Muscle layer of colon (tissue), 2 donors: ENCODE measurements around the gene MAP2K2.

Source experiments
- H3K27ac ChIP-seq: one replicate; pipeline ENCODE4 v1.7.0; 2013; ENCODE audit warnings: low read depth, mild to moderate bottlenecking, low read length, moderate library complexity
- H3K27me3 ChIP-seq, 2 donors: one replicate each; pipeline ENCODE4 v1.7.0; 2013; ENCODE audit warnings: low read length in 2 of 2, mild to moderate bottlenecking in 2 of 2; ENCODE audit not compliant: insufficient read depth in 2 of 2, control insufficient read depth in 1 of 2
- H3K36me3 ChIP-seq: one replicate; pipeline ENCODE4 v1.7.0; 2013; ENCODE audit warnings: mild to moderate bottlenecking, low read length; ENCODE audit not compliant: insufficient read depth
- H3K4me1 ChIP-seq: one replicate; pipeline ENCODE4 v1.7.0; 2013; ENCODE audit warnings: mild to moderate bottlenecking, low read length; ENCODE audit not compliant: insufficient read depth
- H3K4me3 ChIP-seq, 2 donors: one replicate each; pipeline ENCODE4 v1.7.0; 2013; ENCODE audit warnings: low read length in 2 of 2, low read depth in 1 of 2, mild to moderate bottlenecking in 1 of 2, moderate library complexity in 1 of 2
- H3K9ac ChIP-seq: one replicate; pipeline ENCODE4 v1.7.0; 2013; ENCODE audit warnings: low read length
- H3K9me3 ChIP-seq: one replicate; pipeline ENCODE4 v1.7.0; 2013; ENCODE audit warnings: mild to moderate bottlenecking, low read length
- donor health status: abdominal sarcoma.
- donor health status: Adenocarcinoma of cecum.

Gene MAP2K2

DNA sequence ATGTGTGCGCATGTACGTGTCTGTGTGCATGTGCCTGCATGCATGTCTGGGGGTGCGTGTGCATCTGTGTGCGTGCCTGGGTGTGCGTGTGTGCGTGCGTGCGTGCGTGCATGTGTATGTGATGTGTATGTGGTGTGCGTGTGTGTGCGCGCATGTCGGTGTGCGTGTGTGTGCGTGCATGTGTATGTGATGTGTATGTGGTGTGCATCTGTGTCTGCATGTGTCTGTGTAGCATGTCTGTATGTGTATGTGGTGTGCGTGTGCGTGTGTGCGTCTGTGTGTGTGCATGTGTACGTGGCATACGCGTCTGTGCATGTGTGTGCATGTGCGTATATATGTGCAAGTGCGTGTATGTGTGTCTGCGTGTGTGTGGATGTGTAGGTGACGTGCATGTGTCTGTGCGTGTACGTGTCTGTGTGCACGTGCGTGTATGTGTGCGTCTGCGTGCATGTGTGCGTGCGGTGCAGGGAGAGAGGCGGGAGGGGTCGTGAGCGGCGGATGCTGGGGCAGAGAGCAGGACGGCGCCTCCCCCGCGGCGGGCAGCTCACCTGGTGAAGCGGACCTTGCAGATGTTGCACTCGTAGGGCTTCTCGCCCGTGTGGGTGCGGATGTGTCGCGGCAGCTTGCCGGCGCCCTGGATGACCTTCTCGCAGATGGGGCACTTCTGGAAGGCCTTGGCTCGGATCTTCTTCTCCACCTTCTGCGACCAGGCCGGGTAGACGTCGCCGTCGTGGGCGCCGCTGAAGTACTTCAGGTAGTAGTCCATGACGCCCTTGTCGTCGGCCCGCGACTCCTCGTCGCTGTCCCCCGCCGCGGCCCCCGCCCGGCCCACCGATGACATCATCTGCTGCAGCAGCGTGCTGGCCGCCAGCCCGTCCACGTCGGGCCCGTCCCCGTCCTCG is 70.2 kb downstream of the MAP2K2 start:
- Histone ChIP-seq H3K9me3 (no peaks in the 10 kb centered on the region), H3K36me3 (peaks cover 28% of the 10 kb centered on the region), H3K4me3 (no peak overlapping the region), H3K27ac (no peak overlapping the region), H3K9ac (no peak overlapping the region), H3K4me1 (peaks cover 15% of the 10 kb centered on the region), H3K27me3 (no peaks in the 10 kb centered on the region)

GRCh38 chr19:4052993-4053422 is 70.9 kb downstream of the MAP2K2 start:
- Histone ChIP-seq H3K27me3 (no peaks in the 10 kb centered on the region), H3K27ac (no peak overlapping the region), H3K36me3 (peaks cover 28% of the 10 kb centered on the region), H3K4me1 (peaks cover 12% of the 10 kb centered on the region), H3K9ac (no peak overlapping the region), H3K4me3 (no peak overlapping the region), H3K9me3 (no peaks in the 10 kb centered on the region)

DNA sequence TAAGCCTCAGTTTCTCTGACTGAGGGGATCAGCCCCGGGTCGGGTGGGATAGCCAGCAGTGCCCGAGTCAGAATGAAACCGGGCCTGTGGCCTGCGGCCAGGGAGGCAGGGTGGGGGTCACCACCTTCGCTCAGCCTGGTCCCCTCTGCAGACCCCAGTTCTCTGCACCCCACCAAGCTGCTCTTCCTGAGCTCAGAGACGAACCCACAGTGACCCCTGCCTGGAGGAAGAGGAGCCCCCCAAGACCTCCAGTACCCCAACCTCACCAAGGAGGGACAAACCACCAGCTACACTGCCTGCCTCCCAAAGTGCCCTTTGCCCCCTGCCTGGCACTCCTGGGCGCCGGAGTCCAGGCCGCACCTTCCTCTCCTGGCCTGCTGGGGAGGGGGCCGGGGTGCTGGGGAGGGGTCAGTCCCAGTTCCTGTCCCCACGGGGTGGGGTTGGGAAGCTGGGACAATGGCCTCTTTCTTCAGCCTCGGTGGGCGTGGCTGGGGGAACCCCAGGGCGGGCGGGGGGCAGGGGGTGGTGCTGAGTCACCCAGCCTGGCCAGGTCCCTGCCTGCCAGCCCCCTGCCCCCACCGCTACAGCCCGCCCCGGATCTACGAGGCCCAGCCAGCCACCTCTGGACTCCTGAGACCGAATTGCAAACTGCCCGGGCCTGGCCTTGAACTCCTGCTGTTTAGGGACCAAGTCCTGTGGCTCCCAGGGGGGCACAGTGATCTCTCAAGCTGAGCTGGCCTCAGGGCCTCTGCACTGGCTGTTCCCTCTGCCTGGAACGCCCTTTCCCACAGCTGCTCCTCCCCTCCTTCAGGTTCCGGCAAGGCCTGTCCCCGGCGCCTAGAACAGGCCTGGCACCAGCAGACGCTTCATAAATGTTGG is 71.6 kb downstream of the MAP2K2 start:
- Histone ChIP-seq H3K36me3 (peaks cover 28% of the 10 kb centered on the region), H3K9me3 (no peaks in the 10 kb centered on the region), H3K27me3 (no peaks in the 10 kb centered on the region), H3K27ac (peak overlapping the region; percentile 52), H3K9ac (no peak overlapping the region), H3K4me1 (peaks cover 10% of the 10 kb centered on the region), H3K4me3 (no peak overlapping the region)

GRCh38 chr19:4051175-4052101 is 72.5 kb downstream of the MAP2K2 start:
- Histone ChIP-seq H3K9me3 (no peaks in the 10 kb centered on the region), H3K27me3 (no peaks in the 10 kb centered on the region), H3K4me3 (peak overlapping the region in 1 of 2 donors; percentile 7), H3K27ac (peak overlapping the region; percentile 52), H3K36me3 (peaks cover 28% of the 10 kb centered on the region), H3K4me1 (peaks cover 10% of the 10 kb centered on the region), H3K9ac (no peak overlapping the region)

GRCh38 chr19:4049432-4049831 is 74.5 kb downstream of the MAP2K2 start:
- Histone ChIP-seq H3K27ac (no peak overlapping the region), H3K4me1 (peaks cover 10% of the 10 kb centered on the region)

GRCh38 chr19:4046946-4047683 is 76.8 kb downstream of the MAP2K2 start:
- Histone ChIP-seq H3K36me3 (peaks cover 14% of the 10 kb centered on the region), H3K4me1 (no peaks in the 10 kb centered on the region), H3K27me3 (no peaks in the 10 kb centered on the region), H3K9me3 (no peaks in the 10 kb centered on the region), H3K4me3 (no peak overlapping the region), H3K9ac (no peak overlapping the region), H3K27ac (no peak overlapping the region)

More at GRCh38 chr19:4049432-4049831, 74.5 kb downstream of the MAP2K2 start:
- Histone ChIP-seq H3K9me3 (no peaks in the 10 kb centered on the region), H3K27me3 (no peaks in the 10 kb centered on the region), H3K4me3 (no peak overlapping the region), H3K9ac (no peak overlapping the region), H3K36me3 (peaks cover 24% of the 10 kb centered on the region)

GRCh38 chr19:4046362-4046691 is 77.6 kb downstream of the MAP2K2 start:
- Histone ChIP-seq H3K36me3 (peaks cover 7% of the 10 kb centered on the region), H3K4me1 (no peaks in the 10 kb centered on the region), H3K27ac (no peak overlapping the region), H3K9ac (no peak overlapping the region), H3K27me3 (no peaks in the 10 kb centered on the region), H3K9me3 (no peaks in the 10 kb centered on the region), H3K4me3 (no peak overlapping the region)

DNA sequence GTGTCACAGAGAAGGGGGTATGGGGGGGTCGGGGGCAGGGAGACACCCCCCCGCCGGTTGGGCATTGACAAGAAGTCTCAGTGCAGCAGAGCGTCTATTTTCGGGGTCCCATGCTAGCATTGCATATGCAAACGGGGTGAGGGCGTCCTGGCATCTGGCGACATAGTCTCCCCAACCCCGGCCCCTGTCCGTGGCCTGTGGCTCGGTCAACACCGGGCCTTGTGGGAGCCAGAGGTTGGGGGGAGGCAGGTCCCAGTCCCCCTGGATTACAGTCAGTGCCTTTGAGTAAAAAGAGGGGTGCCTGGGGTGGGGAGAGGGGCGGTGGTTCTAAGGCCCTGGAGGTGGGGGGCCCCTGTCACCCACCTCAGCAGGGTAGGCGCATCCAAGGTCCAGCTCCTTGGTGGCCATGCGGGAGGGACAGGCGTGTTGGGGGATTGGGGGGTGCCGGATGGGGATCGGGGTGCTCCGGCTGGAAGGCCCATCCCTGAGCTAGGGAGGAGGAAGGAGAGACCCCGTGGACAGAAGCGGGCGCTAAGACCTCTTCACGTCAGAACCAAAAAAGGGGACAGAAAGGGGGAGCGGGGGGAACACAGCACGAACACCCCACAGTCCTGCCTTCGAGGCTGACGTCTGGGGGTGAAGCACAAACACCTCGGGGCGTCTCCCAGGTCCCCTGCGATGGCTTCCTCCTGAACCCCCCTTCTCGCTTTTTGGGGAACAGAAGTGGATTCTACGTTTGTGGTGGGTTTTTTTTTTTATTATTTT is 78.1 kb downstream of the MAP2K2 start:
- no peaks in the 10 kb centered on the region for H3K9me3 ChIP-seq
- no peak overlapping the region for H3K27ac ChIP-seq
- H3K27me3 ChIP-seq = no peaks in the 10 kb centered on the region
- peaks cover 4% of the 10 kb centered on the region for H3K36me3 ChIP-seq
- no peak overlapping the region for H3K4me3 ChIP-seq
- H3K4me1 ChIP-seq = no peaks in the 10 kb centered on the region
- H3K9ac ChIP-seq = no peak overlapping the region

DNA sequence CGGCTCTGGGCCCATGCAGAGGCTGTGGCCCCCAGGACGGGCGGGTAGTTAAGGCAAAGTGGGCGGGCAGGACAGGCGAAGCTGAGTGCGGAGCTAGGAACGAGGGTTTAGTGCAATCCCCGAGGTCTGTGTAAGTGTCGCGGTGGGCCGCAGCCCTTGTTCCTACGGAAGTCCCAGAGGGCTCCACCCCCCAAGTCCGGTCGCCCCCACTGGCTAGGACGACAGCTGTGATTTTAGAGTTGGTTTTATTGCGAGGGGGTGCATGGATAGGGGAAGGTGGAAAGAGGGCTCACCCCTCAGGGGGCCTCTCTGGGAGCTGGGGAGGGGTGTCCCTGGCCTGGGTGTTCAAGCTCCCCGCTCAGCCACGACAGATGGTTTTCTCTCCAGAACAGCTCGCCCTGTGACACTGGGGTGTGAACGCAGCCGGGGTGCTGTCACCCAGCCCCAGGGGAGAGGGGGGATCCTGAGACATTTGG is 78.9 kb downstream of the MAP2K2 start:
- no peak overlapping the region for H3K4me3 ChIP-seq
- H3K4me1 ChIP-seq = no peaks in the 10 kb centered on the region
- H3K9ac ChIP-seq = no peak overlapping the region
- H3K9me3 ChIP-seq = no peaks in the 10 kb centered on the region
- no peak overlapping the region for H3K27ac ChIP-seq
- H3K36me3 ChIP-seq = no peaks in the 10 kb centered on the region
- no peaks in the 10 kb centered on the region for H3K27me3 ChIP-seq
